GM21526 (cell line): ENCODE data around the gene CSHL1.
A peak's percentile ranks its signal among the peaks of the same experiment; 100 is the strongest.
"Not testable (repeated sequence)": the region's sequence is repeated elsewhere in the genome, so short reads cannot be mapped to it uniquely, and the experiment has no call there.

ENCODE experiments used
- ATAC-seq: cut with Tn5 transposase; IDR thresholded peaks from one replicate; pipeline ENCODE4 v1.9.1; 2021; ENCODE audit warnings: moderate library complexity; ENCODE audit not compliant: unreplicated experiment, low FRiP score

Gene CSHL1

DNA sequence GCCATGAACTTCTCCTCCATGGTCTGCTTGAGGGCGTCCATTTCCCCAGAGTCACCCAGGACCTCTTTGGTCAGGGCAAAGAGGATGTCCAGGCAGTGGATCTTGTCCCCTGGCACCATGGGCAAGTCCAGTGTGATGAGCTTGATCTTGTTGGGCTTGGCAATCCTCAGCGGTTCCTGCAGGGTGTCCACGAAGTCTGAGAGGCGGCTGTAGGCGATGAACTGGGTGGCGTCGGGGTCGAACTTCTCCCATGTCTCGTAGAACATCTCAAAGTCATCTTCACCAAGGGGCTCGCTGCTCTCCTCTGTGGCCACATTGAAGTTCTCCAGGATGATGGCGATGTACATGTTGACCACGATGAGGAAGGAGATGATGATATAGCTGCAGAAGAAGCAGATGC lies 30.1 kb upstream of the CSHL1 start:
- ATAC-seq, result no peak

DNA sequence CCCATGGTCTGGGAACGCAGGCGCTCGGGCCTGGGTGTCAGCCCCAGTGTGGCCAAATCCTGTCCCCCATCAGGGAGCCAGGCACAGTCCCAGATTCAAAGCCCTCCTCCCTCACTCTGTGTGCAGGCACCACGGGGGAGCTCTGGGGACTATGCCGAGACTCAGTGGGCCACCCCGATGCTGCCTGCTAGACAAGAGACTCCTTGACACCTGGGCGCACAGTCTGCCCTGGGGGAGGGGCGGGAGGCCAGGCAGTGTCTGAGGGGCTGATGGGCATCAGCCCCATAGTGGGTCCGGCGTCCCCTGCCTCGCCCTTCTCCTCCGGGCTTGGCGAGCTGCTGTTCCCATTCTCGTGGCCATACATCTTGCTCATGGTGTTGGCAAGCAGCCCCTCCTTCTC lies 29.5 kb upstream of the CSHL1 start:
- no peak for ATAC-seq

- no peak for ATAC-seq
Measured at GRCh38 chr17:63939884-63940283, 28.8 kb upstream of the CSHL1 start.

DNA sequence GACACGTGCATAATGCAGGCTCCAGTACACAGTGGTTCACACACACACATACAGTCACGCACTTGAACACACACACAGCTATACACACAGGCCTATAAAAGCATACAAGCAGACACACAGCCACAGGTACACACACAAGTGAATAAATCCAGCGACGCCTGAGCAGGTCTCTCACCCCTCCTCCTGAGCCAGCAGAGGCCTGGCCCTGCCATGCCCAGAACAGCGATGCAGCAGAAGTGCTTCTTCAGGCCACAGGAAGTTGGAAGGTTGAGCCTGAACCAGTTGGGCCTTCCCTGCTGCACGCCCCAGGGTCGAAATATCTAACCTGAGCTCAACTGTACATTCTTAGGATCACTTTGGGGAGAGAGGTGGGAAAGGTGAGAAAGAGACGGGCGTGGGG lies 28.3 kb upstream of the CSHL1 start:
- no peak for ATAC-seq

- no peak for ATAC-seq
Measured at GRCh38 chr17:63937920-63938319, 26.9 kb upstream of the CSHL1 start.

DNA sequence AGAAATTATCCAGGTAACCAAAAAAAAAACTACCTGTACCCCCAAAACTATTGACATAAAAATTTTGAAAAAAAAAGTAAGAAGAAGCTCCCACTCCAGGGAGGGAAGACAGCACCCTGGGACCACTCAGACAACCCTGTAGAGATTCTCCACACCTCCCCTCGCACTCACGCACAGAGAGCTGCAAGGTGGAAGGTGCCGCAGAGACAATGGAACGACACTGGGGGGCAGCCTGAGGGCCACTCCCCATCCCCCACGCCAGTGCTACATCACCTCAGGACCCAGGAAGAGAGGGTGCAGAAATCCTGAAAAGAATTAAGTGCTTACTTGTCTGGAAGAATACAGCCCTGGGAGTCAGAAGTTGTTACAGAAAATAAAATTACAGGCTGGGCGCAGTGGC lies 26.3 kb upstream of the CSHL1 start:
- no peak for ATAC-seq

GRCh38 chr17:63934183-63935112 lies 23.4 kb upstream of the CSHL1 start:
- no peak for ATAC-seq

- no peak for ATAC-seq
Measured at GRCh38 chr17:63933598-63933997, 22.5 kb upstream of the CSHL1 start.

- no peak for ATAC-seq
Measured at GRCh38 chr17:63932721-63933120, 21.7 kb upstream of the CSHL1 start.

GRCh38 chr17:63931981-63932561 lies 21.0 kb upstream of the CSHL1 start, which contains the start of gene CD79B:
Gene CD79B (minus strand): TSS chr17:63932331. CDS start chr17:63932261, 70 bp downstream.
- peak; percentile 76 for ATAC-seq

- ATAC-seq, result no peak
Measured at GRCh38 chr17:63930951-63931575, 20.0 kb upstream of the CSHL1 start.

- ATAC-seq, result no peak
Measured at GRCh38 chr17:63929860-63930766, 19.1 kb upstream of the CSHL1 start.

GRCh38 chr17:63928966-63929695 lies 18.1 kb upstream of the CSHL1 start:
- ATAC-seq, result no peak

DNA sequence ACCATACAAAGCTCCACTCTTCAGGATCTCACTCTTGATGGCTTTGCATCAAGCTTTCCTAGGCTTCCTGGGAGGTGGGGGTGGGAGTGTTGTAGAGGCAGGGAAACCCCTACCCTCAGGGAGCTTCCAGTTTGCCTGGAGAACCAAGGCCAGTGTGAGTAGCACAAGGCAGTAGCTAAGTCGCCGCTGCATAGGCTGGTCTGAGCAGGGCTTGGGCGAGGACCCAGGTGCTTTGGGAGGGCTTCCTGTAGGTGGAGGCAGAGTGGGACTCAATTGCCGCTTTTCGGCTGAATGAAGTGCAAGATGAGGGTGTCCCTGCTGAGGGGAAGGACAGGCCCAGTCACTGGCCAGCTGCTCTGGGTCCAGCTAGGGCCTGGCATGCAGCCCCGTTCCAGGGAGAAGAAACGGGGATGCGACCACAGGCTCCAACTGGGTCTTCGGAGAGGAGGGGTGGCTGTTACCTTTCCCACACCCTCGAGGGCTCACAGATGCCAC lies 17.2 kb upstream of the CSHL1 start:
- ATAC-seq, result no peak

DNA sequence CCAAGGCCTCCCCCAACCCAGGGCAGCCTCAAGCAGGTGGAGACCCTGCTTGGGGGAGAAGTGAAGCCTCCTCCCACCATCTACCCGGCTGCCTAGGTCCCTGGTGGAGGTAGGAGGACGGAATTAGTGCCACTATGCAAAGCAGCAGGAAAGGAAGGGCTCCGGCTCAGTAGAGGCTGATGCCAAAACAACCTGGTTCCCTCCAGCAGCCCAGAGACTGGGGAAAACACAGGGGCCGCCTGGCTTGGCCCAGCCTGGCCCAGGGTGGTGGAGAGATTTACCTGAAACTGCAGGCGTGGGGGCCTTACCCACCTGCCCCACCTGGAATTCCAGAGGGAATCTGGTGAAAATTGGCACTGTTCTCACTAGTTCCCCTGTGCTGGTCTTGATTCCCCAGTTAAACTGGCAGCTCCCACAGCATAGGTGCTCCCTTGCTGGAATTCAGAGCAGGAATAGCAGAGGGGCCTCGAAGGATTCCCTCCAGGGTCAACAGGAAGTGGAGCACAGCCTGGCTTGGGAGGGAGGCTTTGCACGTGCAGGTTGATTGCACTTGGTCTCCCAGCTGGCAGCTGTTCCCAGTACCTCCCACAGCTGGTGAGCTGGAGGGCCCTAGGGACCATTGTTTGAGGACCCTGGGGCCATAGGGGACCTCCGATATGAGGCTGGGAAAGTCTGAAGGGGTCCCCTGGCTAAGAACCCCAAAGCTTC lies 16.6 kb upstream of the CSHL1 start:
- ATAC-seq, result no peak

GRCh38 chr17:63926164-63926563 lies 15.1 kb upstream of the CSHL1 start:
- no peak for ATAC-seq

DNA sequence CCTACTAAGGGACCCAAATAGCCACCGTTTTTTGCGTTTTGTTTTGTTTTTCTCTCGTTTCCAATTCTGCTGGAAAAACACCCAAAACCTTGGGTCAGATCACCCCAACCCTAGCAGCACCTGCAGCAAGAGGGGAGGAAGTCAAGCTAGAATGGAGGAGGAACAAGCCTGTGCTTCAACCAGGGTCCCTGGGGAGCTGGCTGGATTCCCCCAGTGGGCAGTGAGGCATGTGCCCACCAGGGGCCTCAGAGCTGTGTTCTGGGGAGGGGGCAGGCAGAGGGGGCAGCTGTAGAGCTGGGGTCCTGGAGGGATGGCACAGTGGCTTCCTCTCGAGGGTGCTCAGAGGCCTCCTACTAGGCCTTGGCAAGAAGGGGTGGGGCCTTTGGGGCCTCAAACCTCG lies 14.6 kb upstream of the CSHL1 start:
- ATAC-seq, result no peak

GRCh38 chr17:63922402-63922801 lies 11.3 kb upstream of the CSHL1 start:
- not testable (repeated sequence) for ATAC-seq

DNA sequence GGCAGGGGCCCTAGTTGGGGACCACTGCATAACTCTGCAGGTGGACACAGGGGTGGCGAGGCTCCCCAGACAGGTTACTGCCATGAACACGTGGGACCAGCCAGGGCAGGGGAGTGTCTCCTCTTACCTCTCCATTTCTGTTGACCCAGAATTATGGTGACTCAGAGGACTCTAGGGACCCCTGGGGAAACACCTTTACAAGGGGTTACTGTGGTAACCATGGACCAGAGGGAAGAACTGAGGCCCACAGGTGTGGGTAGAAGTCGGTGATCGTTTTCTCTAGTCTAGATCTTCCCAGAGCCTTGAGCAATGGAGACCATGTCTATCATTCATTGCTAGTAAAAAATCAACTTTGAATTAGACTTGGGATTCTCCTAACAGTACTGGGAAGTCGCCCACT lies 9.7 kb upstream of the CSHL1 start:
- not testable (repeated sequence) for ATAC-seq
